ENCODE measurements around the gene RIC8B. TPM values are rescaled to one million over a fixed set of nuclear protein-coding genes. Genes with fewer than 3 reads are reported as not detected.

The RIC8B gene
- total RNA-seq, 1 experiment from 2014 or later = 29.0 TPM

- Histone ChIP-seq H2AK5ac (ENCODE audit: insufficient read length, low read length) (no peak overlapping the region), H3K27ac (ENCODE audit: insufficient read length, low read depth, low read length) (no peak overlapping the region), H3K18ac (ENCODE audit: insufficient read length, low read depth, low read length) (no peak overlapping the region), H4K8ac (replicated peaks; ENCODE audit: insufficient read length, low read depth, low read length) (no peak overlapping the region), H2BK12ac (ENCODE audit: insufficient read length, low read depth, low read length) (no peak overlapping the region), H2BK120ac (ENCODE audit: low read depth, low read length, poor library complexity, severe bottlenecking) (no peak overlapping the region), H3K79me2 (ENCODE audit: insufficient read depth, low read length) (no peaks in the 10 kb centered on the region), H2BK20ac (ENCODE audit: low read depth, low read length, poor library complexity, severe bottlenecking) (no peak overlapping the region), H3K23ac (ENCODE audit: insufficient read length, low read depth, low read length) (no peak overlapping the region), H3K4me2 (ENCODE audit: insufficient read depth, insufficient read length, low read length) (no peak overlapping the region), H3K4me1 (ENCODE audit: insufficient read depth, low read length) (no peaks in the 10 kb centered on the region), H3K23me2 (ENCODE audit: insufficient read length, low read depth, low read length, poor library complexity, severe bottlenecking) (no peaks in the 10 kb centered on the region), H2AFZ (ENCODE audit: low read length) (no peak overlapping the region), H2BK15ac (ENCODE audit: low read depth, low read length) (no peak overlapping the region), H3K27me3 (ENCODE audit: insufficient read depth, low read length) (no peaks in the 10 kb centered on the region), H3K79me1 (ENCODE audit: insufficient read depth, low read depth, low read length, poor library complexity, severe bottlenecking) (no peaks in the 10 kb centered on the region), H3T11ph (ENCODE audit: low read length) (no peak overlapping the region), H3K14ac (ENCODE audit: insufficient read depth, low read length) (no peak overlapping the region), H4K91ac (ENCODE audit: insufficient read length, low read depth, low read length) (no peak overlapping the region), H3K4ac (ENCODE audit: low read depth, low read length) (no peak overlapping the region), H3K9ac (ENCODE audit: extremely low read depth, insufficient read length, low read length) (no peak overlapping the region), H3K56ac (ENCODE audit: insufficient read length, low read depth, low read length) (no peak overlapping the region), H4K5ac (ENCODE audit: insufficient read length, low read depth, low read length) (no peak overlapping the region), H2BK5ac (ENCODE audit: insufficient read length, low read length) (no peak overlapping the region), H3K9me3 (ENCODE audit: control insufficient read depth, low read depth, low read length) (no peaks in the 10 kb centered on the region), H4K20me1 (ENCODE audit: control insufficient read depth, insufficient read depth, insufficient read length) (no peaks in the 10 kb centered on the region)
- TF ChIP-seq, protein P1, sequence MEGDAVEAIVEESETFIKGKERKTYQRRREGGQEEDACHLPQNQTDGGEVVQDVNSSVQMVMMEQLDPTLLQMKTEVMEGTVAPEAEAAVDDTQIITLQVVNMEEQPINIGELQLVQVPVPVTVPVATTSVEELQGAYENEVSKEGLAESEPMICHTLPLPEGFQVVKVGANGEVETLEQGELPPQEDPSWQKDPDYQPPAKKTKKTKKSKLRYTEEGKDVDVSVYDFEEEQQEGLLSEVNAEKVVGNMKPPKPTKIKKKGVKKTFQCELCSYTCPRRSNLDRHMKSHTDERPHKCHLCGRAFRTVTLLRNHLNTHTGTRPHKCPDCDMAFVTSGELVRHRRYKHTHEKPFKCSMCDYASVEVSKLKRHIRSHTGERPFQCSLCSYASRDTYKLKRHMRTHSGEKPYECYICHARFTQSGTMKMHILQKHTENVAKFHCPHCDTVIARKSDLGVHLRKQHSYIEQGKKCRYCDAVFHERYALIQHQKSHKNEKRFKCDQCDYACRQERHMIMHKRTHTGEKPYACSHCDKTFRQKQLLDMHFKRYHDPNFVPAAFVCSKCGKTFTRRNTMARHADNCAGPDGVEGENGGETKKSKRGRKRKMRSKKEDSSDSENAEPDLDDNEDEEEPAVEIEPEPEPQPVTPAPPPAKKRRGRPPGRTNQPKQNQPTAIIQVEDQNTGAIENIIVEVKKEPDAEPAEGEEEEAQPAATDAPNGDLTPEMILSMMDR (conservative IDR thresholded peaks at IDR 0.05) = no peak
- H3K36me3 Mint-ChIP-seq (ENCODE audit: insufficient read depth in 1 of 3, low read depth in 3 of 3) = no peaks in the 10 kb centered on the region; a peak in 2 of 7 replicates
- H3K4me3 Mint-ChIP-seq = no peak overlapping the region
- no CpG with 5 or more reads among the region's 1 CpG for WGBS (ENCODE audit: extremely low coverage, insufficient read length, low lambda C conversion rate)
- no peaks in the 10 kb centered on the region for H3K27me3 Mint-ChIP-seq (ENCODE audit: low read depth)
- H3K4me1 Mint-ChIP-seq = no peaks in the 10 kb centered on the region
- DNase-seq = no peak
- peaks cover 0 to 2% of the 10 kb centered on the region in 2 experiments; a peak in 3 of 5 replicates for H3K9me3 Mint-ChIP-seq
- H3K27ac Mint-ChIP-seq = no peak overlapping the region
These were observed 44.9 kb upstream of the RIC8B start for GRCh38 chr12:106729611-106730010.

Measured in H9 (cell line).